K562 (cell line): Measurements from ENCODE around the gene SLC25A10. TPM values are rescaled to one million over a fixed set of nuclear protein-coding genes. Genes with fewer than 3 reads are reported as not detected.

Source experiments
- ATAC-seq: fragments of 200-7000 bp; cut with Tn5 transposase; 3 replicates; pipeline ENCODE4 v1.9.1; 2020; ENCODE audit warnings: moderate library complexity
- BruUV-seq: library from RNA; stranded (reverse); fragments of 400-500 nt; replicated peaks from 2 replicates; lab custom pipeline; 2021; lab: Mats Ljungman, UMichigan
- CTCF ChIA-PET: fragments of 300-600 bp; formaldehyde crosslinking; extraction: SDS; loops from one replicate; lab custom pipeline; 2021; ENCODE audit warnings: low intra/inter-chr PET ratio; lab: Yijun Ruan, JAX
- POLR2A ChIA-PET: fragments of 300-600, 350-650 bp; sonication (Branson Sonifier 250); formaldehyde crosslinking; extraction: SDS; loops from one replicate; lab custom pipeline; 2021; ENCODE audit warnings: antibody characterized with exemption, inconsistent platforms; lab: Yijun Ruan, JAX
- DNase-seq, 4 experiments: peaks; one replicate each; pipeline versions ENCODE4 v3.0.0 to v3.0.0-alpha.2; 2011 to 2018; ENCODE audit warnings: low spot score in 3 of 4, mixed read lengths in 3 of 4; ENCODE audit errors: extremely low read depth in 1 of 4
- FAIRE-seq: peaks from 2 replicates; lab custom pipeline; 2011; peaks lifted over from hg19 to GRCh38; lab: Jason Lieb, UNC
- H2AFZ ChIP-seq: 2 replicates; pipeline ENCODE4 v1.6.0; 2011; ENCODE audit warnings: low read depth, low read length, control low read depth, inconsistent platforms
- H3K27ac ChIP-seq: fragments of 200-600 bp; 3 replicates; pipeline ENCODE4 v1.8.0; 2011; ENCODE audit warnings: low read depth, mild to moderate bottlenecking, control low read depth, inconsistent platforms, low read length, moderate library complexity, mixed read lengths; ENCODE audit errors: extremely low read depth
- H3K27me3 ChIP-seq, 2 experiments: fragments of 300-600 bp in 1 of 2; 2 replicates in 1 of 2; 3 replicates in 1 of 2; pipeline versions ENCODE4 v1.6.0 to v1.8.0; 2011; ENCODE audit warnings: inconsistent platforms in 2 of 2, low read length in 2 of 2, mild to moderate bottlenecking in 1 of 2, mixed read lengths in 1 of 2, moderate library complexity in 1 of 2; ENCODE audit not compliant: control insufficient read depth in 2 of 2, insufficient read depth in 2 of 2
- H3K36me3 ChIP-seq: fragments of 300-600 bp; 3 replicates; pipeline ENCODE4 v1.8.0; 2011; ENCODE audit warnings: mild to moderate bottlenecking, low read length, inconsistent platforms; ENCODE audit not compliant: control insufficient read depth, insufficient read depth
- H3K4me1 ChIP-seq, 2 experiments: fragments of 200-600 bp in 1 of 2; replicated peaks in 1 of 2; 2 replicates in 1 of 2; 3 replicates in 1 of 2; pipeline versions ENCODE4 v1.5.1 to v1.8.0; 2011; ENCODE audit warnings: inconsistent platforms in 2 of 2, low read length in 2 of 2, mild to moderate bottlenecking in 1 of 2, mixed read lengths in 1 of 2, moderate library complexity in 1 of 2; ENCODE audit not compliant: control insufficient read depth in 2 of 2, insufficient read depth in 2 of 2
- H3K4me2 ChIP-seq: 2 replicates; pipeline ENCODE4 v1.6.1; 2011; ENCODE audit warnings: low read length, control low read depth, inconsistent platforms, mixed read lengths; ENCODE audit not compliant: insufficient read depth
- H3K4me3 ChIP-seq: fragments of 200-600 bp; sonication (generic), shearing (Covaris generic); 2 replicates; pipeline ENCODE4 v1.5.1; 2016; ENCODE audit warnings: control low read depth, inconsistent platforms
- H3K79me2 ChIP-seq: fragments of 200-600 bp; 3 replicates; pipeline ENCODE4 v1.8.0; 2011; ENCODE audit warnings: low read length, inconsistent platforms; ENCODE audit not compliant: control insufficient read depth, insufficient read depth
- H3K9ac ChIP-seq, 2 experiments: 2 replicates each; pipeline versions ENCODE4 v1.6.0 to v1.6.1; 2011; ENCODE audit warnings: low read depth in 2 of 2, low read length in 2 of 2, control low read depth in 1 of 2, inconsistent platforms in 1 of 2, mild to moderate bottlenecking in 1 of 2, mixed read lengths in 1 of 2; ENCODE audit not compliant: insufficient read depth in 1 of 2
- H3K9me1 ChIP-seq: one replicate; pipeline ENCODE4 v1.6.0; 2011; ENCODE audit warnings: inconsistent platforms, mild to moderate bottlenecking, low read length, moderate library complexity; ENCODE audit not compliant: control insufficient read depth, insufficient read depth
- H3K9me3 ChIP-seq: replicated peaks from 2 replicates; pipeline ENCODE4 v1.5.1; 2011; ENCODE audit warnings: low read depth, low read length, inconsistent platforms; ENCODE audit not compliant: control insufficient read depth, insufficient read depth
- H4K20me1 ChIP-seq: replicated peaks from 2 replicates; pipeline ENCODE4 v1.6.1; 2011; ENCODE audit warnings: low read length, inconsistent platforms, mixed read lengths; ENCODE audit not compliant: control insufficient read depth, insufficient read depth
- CREB1 ChIP-seq, 2 experiments: sonication (generic) in 1 of 2; formaldehyde crosslinking in 1 of 2; IDR thresholded peaks; 2 replicates each; pipeline versions ENCODE4 v1.6.1 to v1.8.0; 2012 to 2022; ENCODE audit warnings: inconsistent platforms in 1 of 2, mild to moderate bottlenecking in 1 of 2, missing genetic modification reagents in 1 of 2, moderate library complexity in 1 of 2
- DEAF1 ChIP-seq: fragments of 450-650 bp; formaldehyde crosslinking; IDR thresholded peaks from 2 replicates; pipeline ENCODE4 v1.4.0; 2020; ENCODE audit warnings: mild to moderate bottlenecking, moderate library complexity
- KDM5B ChIP-seq: fragments of 200-600 bp; sonication (generic); IDR thresholded peaks from 2 replicates; pipeline ENCODE4 v1.6.1; 2012; ENCODE audit warnings: low read depth, mild to moderate bottlenecking, moderate library complexity, low read length, control low read depth, inconsistent platforms; ENCODE audit not compliant: insufficient replicate concordance
- MBD1 ChIP-seq: fragments of 250-450 bp; sonication (Bioruptor Pico); IDR thresholded peaks from 2 replicates; pipeline ENCODE4 v1.8.0; 2022; ENCODE audit warnings: inconsistent platforms
- MTA1 ChIP-seq: fragments of 450-650 bp; IDR thresholded peaks from 2 replicates; pipeline ENCODE4 v1.6.1; 2017; ENCODE audit warnings: borderline replicate concordance
- PCBP2 ChIP-seq: fragments of 200-400 bp; formaldehyde crosslinking; IDR thresholded peaks from 2 replicates; pipeline ENCODE4 v1.6.1; 2018; ENCODE audit warnings: low read length, low read depth, mild to moderate bottlenecking, moderate library complexity; ENCODE audit not compliant: poor library complexity, severe bottlenecking
- POLR2A ChIP-seq: fragments of 450-650 bp; conservative IDR thresholded peaks from 2 replicates; pipeline ENCODE4 v1.6.1; 2016
- POLR2G ChIP-seq: fragments of 200-400 bp; formaldehyde crosslinking; IDR thresholded peaks from 2 replicates; pipeline ENCODE4 v1.6.1; 2017; ENCODE audit warnings: low read depth, mild to moderate bottlenecking, antibody characterized with exemption, low read length, moderate library complexity
- PPARD ChIP-seq: fragments of 250-450 bp; sonication (Bioruptor Pico); IDR thresholded peaks from 2 replicates; pipeline ENCODE4 v1.8.0; 2022; ENCODE audit warnings: inconsistent platforms, mild to moderate bottlenecking, moderate library complexity
- RBM22 ChIP-seq: fragments of 200-400 bp; formaldehyde crosslinking; IDR thresholded peaks from 2 replicates; pipeline ENCODE4 v1.6.1; 2018; ENCODE audit warnings: low read length, low read depth; ENCODE audit not compliant: poor library complexity, severe bottlenecking
- SUPT5H ChIP-seq: fragments of 450-650 bp; IDR thresholded peaks from 2 replicates; pipeline ENCODE4 v1.6.1; 2016
- ZNF780A ChIP-seq: fragments of 250-450 bp; sonication (Bioruptor Pico); IDR thresholded peaks from 2 replicates; pipeline ENCODE4 v1.5.0; 2021; ENCODE audit warnings: mild to moderate bottlenecking
- WGBS: fragments of 100-300 bp; shearing (Covaris generic); methylation state at CpG from one replicate; pipeline ENCODE4 v1.1.6; 2016; ENCODE audit warnings: low coverage, mixed read lengths; ENCODE audit not compliant: insufficient coverage; ENCODE audit errors: missing lambda C conversion rate; 5-methylcytosine and 5-hydroxymethylcytosine counted together
- in situ Hi-C: fragments of 300-500 bp; cut with MboI; formaldehyde crosslinking; loops from 4 replicates; pipeline ENCODE4 v1.15.0; 2018; ENCODE audit warnings: inconsistent platforms, mixed read lengths
- intact Hi-C: fragments of 100-400 bp; cut with micrococcal nuclease; formaldehyde crosslinking; loops from 2 replicates; pipeline ENCODE4 v1.14.2; 2022
- polyA plus RNA-seq, 8 experiments: library from polyadenylated mRNA; depleted of rRNA in 4 of 8; stranded (reverse) in 5 of 8; unstranded in 3 of 8; fragments of >200 nt; fragmentation: Nextera tagmentation in 2 of 8; fragmentation: Illumina TruSeq in 1 of 8; extraction: Ambion mirVana in 2 of 8; extraction: Trizol in 1 of 8; gene quantifications; 2 replicates each; pipeline versions ENCODE4 v1.2.1 to v1.2.3, GENCODE V29; 2011 to 2014; ENCODE audit warnings: inconsistent platforms in 1 of 8, missing spikeins in 1 of 8
- total RNA-seq, 7 experiments: library from RNA; depleted of rRNA in 6 of 7; stranded (reverse); fragments of >200 nt in 6 of 7; fragmentation: Illumina TruSeq in 2 of 7; extraction: Trizol in 2 of 7; gene quantifications; 2 replicates each; pipeline versions ENCODE4 v1.2.1 to v1.2.3, GENCODE V29; 2011 to 2021; ENCODE audit warnings: low replicate concordance in 1 of 7

The SLC25A10 gene
- total and polyA plus RNA-seq, 9 of the 15 experiments (the other 6 are each of a cell fraction or from before 2014, with no cell fraction given) = 0.10 to 85.6 (median 34.3) TPM

- TF ChIP-seq POLR2G = peak; percentile 53
- peak; percentile 47; the same call in 1 of the 2 replicates for TF ChIP-seq POLR2A
- no peak for TF ChIP-seq DEAF1 (CRISPR knock-in tag)
Observed at GRCh38 chr17:81707725-81708646, 4.1 kb upstream of the SLC25A10 start (continued).

GRCh38 chr17:81708739-81709185 lies 3.3 kb upstream of the SLC25A10 start:
- FAIRE-seq (no peak), ATAC-seq (no peak), DNase-seq (no peak)
- ChIA-PET CTCF (no interaction called here), POLR2A (interaction anchor here (0.6 to 1.6 kb wide), 6 partner anchors 13 to 161 kb away, joined by 3 to 4 read pairs (median 3); partner anchors contain the start of genes ARL16, CCDC137, HGS and OXLD1)
- peaks cover 54% of the 10 kb centered on the region for H3K36me3 ChIP-seq
- H3K9ac ChIP-seq = peak overlapping the region in 1 of 2 experiments; percentile 70; a peak in 1 of 4 replicates
- H3K4me1 ChIP-seq = peaks cover 23 to 79% of the 10 kb centered on the region in 2 experiments
- in situ Hi-C loops (no loop called here), intact Hi-C loops (no loop called here)
- no peak overlapping the region for H2AFZ ChIP-seq
- H3K27ac ChIP-seq = no peak overlapping the region; the same call in 2 of the 3 replicates
- H3K9me1 ChIP-seq = peaks cover 2% of the 10 kb centered on the region
- H4K20me1 ChIP-seq = peaks cover 11% of the 10 kb centered on the region
- H3K4me2 ChIP-seq = no peak overlapping the region
- H3K27me3 ChIP-seq = no peaks in the 10 kb centered on the region
- peaks cover 44% of the 10 kb centered on the region for H3K79me2 ChIP-seq
- no peak overlapping the region for H3K4me3 ChIP-seq
- no peaks in the 10 kb centered on the region for H3K9me3 ChIP-seq
- no TSS peak for BruUV-seq
- whole genome bisulfite sequencing = 86% methylated on average over 17 of the region's 17 CpGs
- TF ChIP-seq ZNF780A = no peak
- TF ChIP-seq KDM5B = peak; percentile 37
- TF ChIP-seq POLR2A = peak; percentile 46; the same call in 1 of the 2 replicates
- no peak for TF ChIP-seq MBD1 (CRISPR knock-in tag)
- TF ChIP-seq SUPT5H = 0 out of 2 replicates have a peak, but pooled peaks have one; percentile 5
- no peak for TF ChIP-seq PPARD (CRISPR knock-in tag)
- no peak for TF ChIP-seq PCBP2
- peak; percentile 51 for TF ChIP-seq RBM22
- TF ChIP-seq CREB1 (IDR thresholded peaks at IDR 0.05) = no peak
- no peak for TF ChIP-seq CREB1 (CRISPR knock-in tag; IDR thresholded peaks at IDR 0.05)
- no peak for TF ChIP-seq MTA1
- TF ChIP-seq POLR2G = peak; percentile 51
